ENCODE results near the gene PARL. TPM values are rescaled to one million over a fixed set of nuclear protein-coding genes. Genes with fewer than 3 reads are reported as not detected.

PARL gene
- total and polyA plus RNA-seq, 10 of the 15 experiments (the other 5 are each of a cell fraction or from before 2014, with no cell fraction given) = 49.7 to 113 (median 77.2) TPM

- no peak for DNase-seq (ENCODE audit: low read depth, low spot score)
- RAD21 ChIA-PET (ENCODE audit: unreplicated experiment) = no interaction called here
- TF ChIP-seq RBBP5 (conservative IDR thresholded peaks at IDR 0.05) (no peak), SMARCA5 (IDR thresholded peaks at IDR 0.05) (no peak), MEF2A (IDR thresholded peaks at IDR 0.05; ENCODE audit: insufficient read depth, low read depth, low read length) (no peak), MYC (IDR thresholded peaks at IDR 0.05; ENCODE audit: insufficient read depth, insufficient read length, insufficient replicate concordance, low read length, severe bottlenecking) (no peak), BACH1 (IDR thresholded peaks at IDR 0.05; ENCODE audit: borderline replicate concordance) (no peak), CEBPB (IDR thresholded peaks at IDR 0.05; ENCODE audit: borderline replicate concordance in 1 of 2, low read depth in 2 of 2, low read length in 2 of 2) (no peak), RELB (IDR thresholded peaks at IDR 0.05; ENCODE audit: low read depth) (no peak), WRNIP1 (IDR thresholded peaks at IDR 0.05; ENCODE audit: borderline replicate concordance, low read depth, low read length) (no peak), CHD4 (IDR thresholded peaks at IDR 0.05) (no peak), USF2 (IDR thresholded peaks at IDR 0.05; ENCODE audit: borderline replicate concordance, low read depth, low read length) (no peak), CHD2 (IDR thresholded peaks at IDR 0.05; ENCODE audit: borderline replicate concordance, low read depth, low read length) (no peak), IRF4 (IDR thresholded peaks at IDR 0.05; ENCODE audit: low read depth, low read length) (no peak), SP1 (IDR thresholded peaks at IDR 0.05; ENCODE audit: low read depth, low read length) (no peak), BMI1 (IDR thresholded peaks at IDR 0.05; ENCODE audit: borderline replicate concordance) (no peak), EGR1 (IDR thresholded peaks at IDR 0.05; ENCODE audit: borderline replicate concordance in 1 of 2, low read depth in 2 of 2, low read length in 2 of 2) (no peak)
- intact Hi-C loops (cut with micrococcal nuclease; ENCODE audit: unreplicated experiment) (no loop called here), in situ Hi-C loops (cut with MboI) (no loop called here)
- POLR2A ChIA-PET = no interaction called here
- WGBS (ENCODE audit: insufficient coverage, insufficient replicate concordance, low lambda C conversion rate, missing lambda C conversion rate) = 80% methylated on average over 5 of the region's 5 CpGs
- Histone ChIP-seq H3K4me1 (ENCODE audit: control insufficient read depth, insufficient read depth, low read length) (peaks cover 10% of the 10 kb centered on the region), H4K20me1 (ENCODE audit: control insufficient read depth, insufficient read depth) (no peaks in the 10 kb centered on the region), H3K79me2 (ENCODE audit: control insufficient read depth, insufficient read depth, low read length) (no peaks in the 10 kb centered on the region), H3K4me3 (0 out of 2 replicates have a peak overlapping the region, but pooled peaks have one; percentile 66), H3K4me2 (ENCODE audit: control insufficient read depth, insufficient read depth) (peak overlapping the region; percentile 96), H3K9me3 (replicated peaks; ENCODE audit: control insufficient read depth, insufficient read depth, low read length) (no peaks in the 10 kb centered on the region), H2AFZ (ENCODE audit: control insufficient read depth, low read depth, low read length) (no peak overlapping the region), H3K9ac (ENCODE audit: control insufficient read depth, insufficient read depth, low read length) (no peak overlapping the region), H3K27me3 (replicated peaks in 1 of 2; ENCODE audit: control insufficient read depth in 2 of 2, insufficient read depth in 2 of 2, low read length in 1 of 2) (no peaks in the 10 kb centered on the region), H3K27ac (ENCODE audit: control insufficient read depth, insufficient read depth) (no peak overlapping the region), H3K36me3 (ENCODE audit: control insufficient read depth in 2 of 2, insufficient read depth in 2 of 2, low read length in 1 of 2) (no peaks in the 10 kb centered on the region)
- FAIRE-seq = no peak
- CTCF ChIA-PET = interaction anchor here (0.6 kb wide), 1 partner anchor 413 kb away, joined by 3 read pairs; no protein-coding TSS in a partner anchor
- BruUV-seq (replicated peaks) = no TSS peak
- no peak for ATAC-seq
- SMC1A ChIA-PET (ENCODE audit: uncharacterized antibody, unreplicated experiment) = no interaction called here
Measured at GRCh38 chr3:183823963-183824362, 60.7 kb downstream of the PARL start.
